RPMI7951 (cell line): ENCODE data around the gene KCNA1. TPM values are rescaled to one million over a fixed set of nuclear protein-coding genes. Genes with fewer than 3 reads are reported as not detected.

Experiments used
- DNase-seq: peaks from one replicate; pipeline ENCODE4 v3.0.0-alpha.2; 2012; ENCODE audit warnings: low read depth
- total RNA-seq: library from RNA; depleted of rRNA; stranded (reverse); fragments of >200 nt; shearing (Covaris generic); gene quantifications from 2 replicates; pipeline ENCODE4 v1.2.3, GENCODE V29; 2014

The KCNA1 gene
- total RNA-seq, 1 experiment from 2014 or later: not detected

DNA sequence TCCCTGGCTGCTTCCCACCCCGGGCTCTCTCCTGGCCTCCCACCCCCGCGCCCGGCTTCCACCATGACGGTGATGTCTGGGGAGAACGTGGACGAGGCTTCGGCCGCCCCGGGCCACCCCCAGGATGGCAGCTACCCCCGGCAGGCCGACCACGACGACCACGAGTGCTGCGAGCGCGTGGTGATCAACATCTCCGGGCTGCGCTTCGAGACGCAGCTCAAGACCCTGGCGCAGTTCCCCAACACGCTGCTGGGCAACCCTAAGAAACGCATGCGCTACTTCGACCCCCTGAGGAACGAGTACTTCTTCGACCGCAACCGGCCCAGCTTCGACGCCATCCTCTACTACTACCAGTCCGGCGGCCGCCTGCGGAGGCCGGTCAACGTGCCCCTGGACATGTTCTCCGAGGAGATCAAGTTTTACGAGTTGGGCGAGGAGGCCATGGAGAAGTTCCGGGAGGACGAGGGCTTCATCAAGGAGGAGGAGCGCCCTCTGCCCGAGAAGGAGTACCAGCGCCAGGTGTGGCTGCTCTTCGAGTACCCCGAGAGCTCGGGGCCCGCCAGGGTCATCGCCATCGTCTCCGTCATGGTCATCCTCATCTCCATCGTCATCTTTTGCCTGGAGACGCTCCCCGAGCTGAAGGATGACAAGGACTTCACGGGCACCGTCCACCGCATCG is 1.8 kb downstream of the KCNA1 start:
- no peak for DNase-seq

DNA sequence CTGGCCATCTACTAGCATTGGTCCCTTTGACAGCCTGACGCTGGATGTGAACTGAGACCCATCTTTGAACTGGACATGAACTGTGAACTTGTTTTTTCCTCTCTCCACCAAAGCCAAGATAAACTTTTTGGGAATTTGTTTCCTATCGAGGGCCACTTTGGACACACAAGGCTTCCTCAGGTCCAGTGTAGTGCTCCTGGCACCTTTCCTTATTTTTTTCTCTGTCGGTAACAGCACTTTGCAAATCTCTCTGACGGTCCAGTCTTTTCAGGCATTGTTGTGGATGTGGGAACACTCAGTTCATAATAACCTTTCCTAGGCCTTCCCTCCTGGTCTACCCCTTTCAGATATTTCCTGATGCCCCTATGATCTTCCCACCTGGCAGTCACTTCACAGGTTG is 5.0 kb downstream of the KCNA1 start:
- no peak for DNase-seq

DNA sequence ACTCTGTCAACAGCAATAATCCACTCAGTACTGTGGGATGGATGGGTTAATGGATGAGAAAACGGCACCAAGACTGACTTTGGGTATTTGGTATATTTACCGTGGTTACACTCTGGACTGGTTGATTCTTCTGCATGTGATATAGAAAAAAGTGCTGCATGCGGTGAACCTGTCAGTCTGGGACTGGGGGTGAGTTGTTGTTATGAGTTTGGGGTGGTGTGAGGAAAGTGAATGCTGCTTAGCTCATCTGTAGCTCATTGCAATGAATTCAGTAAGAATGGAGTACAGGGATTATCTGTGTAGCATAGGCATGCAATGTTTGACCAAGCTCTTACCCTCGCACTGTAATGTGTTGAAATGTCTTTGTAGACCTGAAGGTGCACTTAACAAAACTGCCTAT is 6.0 kb downstream of the KCNA1 start:
- no peak for DNase-seq

DNA sequence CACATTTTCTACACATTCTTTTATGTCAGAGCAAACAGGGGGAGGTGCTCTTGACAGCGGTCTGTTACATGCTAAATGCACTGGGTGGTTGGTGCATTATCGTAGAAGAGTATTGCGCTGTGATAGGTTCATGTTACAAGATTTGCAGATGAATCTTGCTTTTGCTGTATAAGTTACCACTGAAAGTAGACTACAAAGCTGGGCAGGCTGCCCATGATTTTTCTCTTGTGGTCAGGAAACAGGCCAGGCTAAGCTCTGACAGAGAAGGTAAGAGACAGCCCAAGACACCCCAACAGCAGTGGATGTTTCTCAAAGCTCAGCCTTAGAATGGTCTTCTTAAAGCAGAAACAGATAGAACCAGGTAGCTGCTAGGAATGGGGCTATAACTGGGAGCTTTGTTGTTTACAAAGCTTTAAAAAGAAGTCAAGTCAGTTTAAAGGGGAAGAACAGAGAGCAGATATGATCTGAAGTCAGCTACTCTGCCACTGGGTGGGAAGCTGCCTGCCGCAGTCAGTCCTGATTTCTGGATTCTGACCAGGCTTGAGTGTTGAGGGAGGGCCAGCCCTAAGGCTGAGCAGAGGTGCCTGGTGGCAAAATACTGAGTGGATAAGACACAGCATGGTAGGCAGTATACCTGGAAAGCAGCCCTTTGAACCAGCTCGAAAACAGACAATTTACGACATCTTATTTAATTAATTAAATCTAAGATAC is 9.4 kb downstream of the KCNA1 start:
- DNase-seq: peak; percentile 9

DNA sequence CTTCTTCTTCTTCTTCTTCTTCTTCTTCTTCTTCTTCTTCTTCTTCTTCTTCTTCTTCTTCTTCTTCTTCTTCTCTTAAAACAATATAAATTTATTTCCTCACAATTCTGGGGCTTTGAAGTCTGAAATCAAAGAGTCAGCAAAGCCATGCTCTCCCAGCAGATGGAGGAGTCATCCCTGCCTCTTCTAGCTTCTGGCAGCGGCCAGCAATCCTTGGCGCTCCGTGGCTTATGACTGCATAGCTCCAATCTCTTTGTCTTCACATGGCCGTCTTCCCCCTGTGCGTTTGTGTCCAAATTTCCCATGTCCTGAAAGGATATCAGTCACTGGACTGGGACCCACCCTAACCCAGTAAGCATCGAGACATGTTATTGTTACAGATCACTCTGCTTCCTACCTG is 22.9 kb downstream of the KCNA1 start:
- DNase-seq: no peak

DNA sequence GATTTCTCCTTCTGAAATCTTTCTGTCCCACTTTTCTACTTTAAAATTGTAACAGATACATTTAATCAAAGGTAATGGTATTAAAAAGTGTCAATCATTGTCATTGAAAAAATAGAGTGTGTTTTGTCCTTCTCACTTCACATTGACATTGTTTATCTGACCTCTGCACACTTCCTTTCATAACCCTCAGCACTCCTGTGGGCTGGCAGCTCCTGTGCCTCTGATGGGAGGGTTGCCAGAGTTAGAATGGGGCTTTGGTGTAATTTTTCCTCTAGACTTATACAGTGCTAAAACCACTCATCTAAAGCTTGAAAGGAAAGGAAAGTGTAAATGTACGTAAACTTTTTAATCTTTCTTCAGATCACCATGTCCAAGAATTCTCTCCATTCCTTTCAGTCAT is 23.7 kb downstream of the KCNA1 start:
- no peak for DNase-seq

DNA sequence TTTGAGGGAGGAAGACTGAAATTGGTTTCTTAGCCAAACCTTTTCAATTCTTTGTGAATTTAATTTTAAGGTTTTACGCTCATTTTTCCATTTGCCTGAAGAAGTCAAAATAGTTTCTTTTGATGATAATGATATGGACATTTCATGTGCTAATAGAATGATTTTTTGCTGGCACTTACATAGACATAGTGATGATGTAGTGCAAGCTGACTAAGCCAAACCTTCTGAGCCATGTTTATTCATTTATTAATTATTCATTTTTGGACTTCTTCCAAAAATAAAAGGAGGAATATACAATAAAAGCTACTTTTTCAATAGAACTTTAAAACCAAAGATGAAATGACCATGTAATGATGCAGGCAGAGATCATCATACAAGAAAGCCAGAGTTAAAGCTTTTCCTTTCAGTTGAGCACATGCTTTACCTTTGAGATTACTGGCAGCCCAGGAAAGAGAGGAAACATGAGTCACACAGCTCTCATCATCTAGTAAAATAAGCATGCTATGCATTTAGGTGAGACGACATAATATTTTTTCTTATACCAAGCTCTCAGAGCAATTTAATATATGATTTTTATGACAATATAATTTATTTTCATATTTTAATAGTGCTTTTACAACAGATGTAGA is 24.8 kb downstream of the KCNA1 start:
- DNase-seq: no peak

DNA sequence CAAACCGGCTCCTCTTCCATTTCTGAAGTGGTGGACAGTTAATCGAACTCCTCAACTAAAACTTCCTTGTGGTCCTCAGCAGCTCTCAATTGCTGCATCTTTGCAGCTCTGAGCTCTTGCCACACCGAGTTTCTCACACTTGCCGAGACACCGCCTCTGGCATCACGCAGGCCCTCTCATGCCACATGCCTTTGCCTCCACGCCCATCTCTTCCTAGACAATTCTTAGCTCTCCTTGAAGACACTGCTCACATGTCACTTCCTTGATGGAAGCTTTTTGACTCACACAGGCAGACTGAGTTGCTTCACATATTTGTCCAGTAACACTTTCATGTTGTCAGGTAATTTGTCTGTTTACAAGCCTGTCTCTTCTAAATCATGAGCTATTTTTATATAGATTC is 29.2 kb downstream of the KCNA1 start:
- no peak for DNase-seq

DNA sequence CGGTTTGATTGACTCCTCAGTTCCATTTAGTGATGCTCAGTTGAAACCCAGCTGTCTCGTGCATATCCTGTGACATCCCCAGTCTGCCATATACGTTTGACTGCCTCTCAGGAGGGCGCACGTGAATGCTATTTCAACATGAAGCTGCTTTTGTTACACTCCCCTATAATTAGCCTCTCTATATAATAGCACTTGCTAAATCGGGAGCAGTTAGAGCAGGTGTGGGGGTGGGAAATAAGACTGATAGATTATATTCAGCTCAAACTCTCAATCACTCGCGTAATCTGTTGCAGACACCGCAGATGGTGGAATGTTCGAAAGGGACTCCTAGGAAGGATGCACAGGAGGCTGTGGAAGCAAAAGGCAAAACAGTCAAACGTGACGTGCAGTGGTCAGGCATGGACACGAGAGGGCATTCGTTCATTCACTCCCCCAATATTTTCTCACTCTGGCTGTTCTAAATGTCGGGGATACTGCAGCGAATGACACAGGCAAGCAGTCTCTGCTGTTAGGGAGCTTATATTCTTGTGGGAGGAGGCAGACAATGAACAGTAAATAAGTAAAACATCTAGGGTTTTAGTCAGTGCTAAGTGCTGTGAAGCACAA is 29.8 kb downstream of the KCNA1 start:
- DNase-seq: no peak

DNA sequence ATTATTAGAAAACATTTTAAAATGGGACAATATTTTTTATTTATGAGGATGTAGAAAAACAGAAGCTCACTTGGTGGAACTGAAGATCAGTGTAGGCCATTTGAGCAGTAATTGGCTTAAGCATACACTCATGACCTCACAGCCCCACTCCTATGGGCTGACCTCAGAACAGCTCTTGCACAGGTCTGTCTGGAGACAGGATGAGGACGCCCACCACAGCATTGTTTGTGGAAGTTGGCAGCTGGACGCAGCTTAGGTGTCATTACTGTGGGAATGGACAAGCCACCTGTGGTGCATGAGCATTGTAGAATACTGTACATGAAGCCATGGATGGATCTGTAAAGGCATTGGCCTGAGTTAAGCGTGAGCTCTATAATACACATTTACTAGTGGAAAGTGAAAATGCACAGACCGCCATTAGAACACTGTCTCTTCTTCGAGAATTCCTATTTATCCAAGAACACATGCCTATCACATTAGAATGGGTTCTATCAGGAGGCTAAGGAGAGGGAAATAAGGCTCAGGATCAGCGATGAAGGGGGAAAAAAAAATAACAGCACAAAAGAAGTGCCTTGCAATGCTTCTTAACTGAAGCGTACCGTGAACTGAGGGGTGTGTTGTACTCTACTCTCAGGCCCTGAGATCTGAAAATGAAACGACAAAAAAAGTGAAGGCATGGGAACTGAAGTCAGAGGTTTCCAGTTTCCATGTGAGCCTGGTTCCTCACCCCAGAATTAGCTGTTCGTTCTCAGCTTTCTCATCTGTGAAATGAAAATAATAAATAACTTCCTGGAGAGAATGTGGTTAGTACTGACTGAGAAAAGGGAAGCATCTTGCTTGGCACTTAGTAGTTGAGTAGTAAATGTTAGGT is 33.6 kb downstream of the KCNA1 start:
- DNase-seq: no peak

DNA sequence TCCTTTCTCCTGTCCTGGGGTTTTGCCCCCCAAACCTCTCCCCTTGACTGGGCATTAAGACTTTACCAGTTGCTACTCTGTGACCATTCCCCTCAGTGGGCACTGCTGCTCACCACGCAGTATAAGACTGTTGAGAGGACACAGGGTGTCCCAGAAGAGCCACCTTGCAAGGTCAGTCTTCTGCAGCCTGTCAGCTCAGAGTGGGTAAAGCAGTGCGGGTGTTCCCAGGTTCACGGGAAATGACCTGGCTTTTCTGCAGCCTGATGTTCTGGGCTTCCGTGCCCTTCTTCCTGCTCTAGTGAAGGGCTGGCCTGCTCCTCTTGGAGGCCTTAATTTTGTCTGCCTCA is 34.2 kb downstream of the KCNA1 start:
- no peak for DNase-seq

DNA sequence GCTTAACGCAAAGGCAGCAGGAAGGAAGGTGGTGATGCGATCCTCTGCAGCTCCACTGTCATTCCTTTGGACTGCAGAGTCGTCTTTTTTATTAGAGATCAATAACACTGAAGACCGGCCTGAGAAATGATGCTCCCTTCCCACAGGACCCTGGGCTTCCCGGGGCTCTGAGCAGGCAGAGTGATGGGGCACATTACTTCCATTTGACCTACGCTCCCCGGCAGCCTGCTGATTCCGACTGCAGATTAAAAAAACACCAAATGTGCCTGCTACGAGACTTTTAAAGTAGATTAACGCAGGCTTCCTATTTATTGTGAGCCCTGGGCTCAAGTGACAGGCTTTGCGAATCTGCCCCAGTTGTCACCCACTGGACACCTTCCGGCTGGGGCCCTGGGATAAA is 37.5 kb downstream of the KCNA1 start:
- DNase-seq: no peak

DNA sequence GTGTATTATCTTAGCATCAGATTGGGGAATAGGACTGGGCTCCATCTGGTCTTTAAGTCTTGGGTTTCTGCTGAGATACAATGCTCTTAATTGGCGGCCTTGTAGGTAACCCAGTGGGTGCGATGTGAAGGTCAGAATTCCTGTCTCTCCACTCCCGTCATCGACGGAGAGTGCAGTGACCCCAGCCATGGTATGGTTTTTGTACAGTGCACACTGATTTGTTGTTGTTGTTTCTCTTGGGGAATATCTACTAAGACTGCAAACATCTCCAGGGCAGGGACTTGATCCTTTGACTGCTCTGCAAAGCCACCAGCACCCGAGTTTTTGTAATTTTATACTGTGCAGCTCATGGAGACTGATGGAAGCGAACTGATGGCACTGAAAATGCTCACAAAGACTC is 41.4 kb downstream of the KCNA1 start:
- DNase-seq: no peak

DNA sequence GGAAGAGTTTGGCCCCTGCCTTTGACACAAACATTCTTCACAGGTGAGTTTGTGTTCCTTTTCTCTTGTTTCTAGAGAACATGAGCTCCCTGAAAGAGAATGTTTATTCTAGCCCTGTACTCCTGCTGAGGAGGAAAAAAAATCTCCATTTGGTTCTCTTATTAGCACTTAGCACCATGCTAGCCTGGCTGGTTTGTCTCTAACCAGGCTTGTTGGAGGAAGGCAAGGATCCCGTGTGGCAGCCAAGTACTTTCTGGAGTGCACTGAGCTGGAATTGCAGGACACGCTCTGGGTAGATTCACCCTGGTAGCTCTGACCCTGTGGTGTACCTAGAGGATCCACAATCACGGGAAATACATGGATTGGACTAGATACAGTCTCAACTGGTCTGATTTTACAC is 41.9 kb downstream of the KCNA1 start:
- no peak for DNase-seq

DNA sequence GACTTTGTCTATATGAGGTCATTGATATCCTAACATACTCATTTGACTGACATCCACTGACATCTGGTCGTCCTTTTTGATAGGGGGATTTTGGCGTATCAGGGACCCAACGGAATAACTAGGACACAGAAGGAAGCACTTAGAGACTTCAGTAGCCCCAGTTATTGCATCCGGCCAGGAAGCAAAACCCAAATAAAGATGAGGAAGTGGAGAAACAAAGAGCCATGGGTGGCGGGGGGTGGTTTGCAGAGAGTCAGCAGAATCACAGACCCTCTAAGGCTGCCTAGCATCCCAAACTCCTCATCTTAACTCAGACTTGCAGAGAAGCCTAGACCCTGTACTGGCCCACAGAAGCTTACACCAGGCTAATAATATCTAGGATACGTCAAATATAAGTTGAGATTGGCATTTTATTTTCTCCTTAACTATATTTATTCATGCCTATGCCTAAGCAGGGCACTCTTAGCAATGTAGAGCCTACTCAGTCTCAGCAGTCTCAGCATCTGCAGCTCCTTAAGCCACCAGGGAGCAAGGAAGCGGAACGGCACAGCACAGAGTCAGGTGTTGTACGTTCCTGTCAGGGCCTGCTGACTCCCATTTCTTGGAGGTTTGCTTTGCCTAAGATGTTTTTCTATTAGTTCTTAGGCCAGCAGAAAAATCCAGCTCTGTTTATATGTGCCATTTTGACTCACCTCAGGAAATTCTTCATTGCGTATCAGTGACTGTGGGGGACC is 45.1 kb downstream of the KCNA1 start:
- no peak for DNase-seq

DNA sequence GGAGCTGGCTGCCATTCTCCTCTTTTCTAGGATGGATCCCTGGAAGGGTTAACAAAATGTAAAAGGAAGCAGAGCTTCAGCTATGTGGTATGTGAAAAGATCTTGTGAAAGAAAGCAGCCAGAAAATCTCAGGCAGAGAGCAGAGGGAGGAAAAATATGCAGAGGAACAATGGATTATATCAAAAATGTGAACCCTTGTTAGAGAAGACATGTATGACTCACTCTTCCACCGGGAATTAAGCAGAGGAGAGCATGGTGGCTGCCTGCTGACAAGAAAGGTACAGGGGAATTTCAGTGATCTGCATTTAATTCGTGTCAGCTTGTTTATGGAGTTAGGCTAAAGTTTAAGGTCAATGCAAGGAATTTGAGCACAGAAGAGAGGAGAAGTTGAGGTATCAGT is 46.3 kb downstream of the KCNA1 start:
- no peak for DNase-seq

DNA sequence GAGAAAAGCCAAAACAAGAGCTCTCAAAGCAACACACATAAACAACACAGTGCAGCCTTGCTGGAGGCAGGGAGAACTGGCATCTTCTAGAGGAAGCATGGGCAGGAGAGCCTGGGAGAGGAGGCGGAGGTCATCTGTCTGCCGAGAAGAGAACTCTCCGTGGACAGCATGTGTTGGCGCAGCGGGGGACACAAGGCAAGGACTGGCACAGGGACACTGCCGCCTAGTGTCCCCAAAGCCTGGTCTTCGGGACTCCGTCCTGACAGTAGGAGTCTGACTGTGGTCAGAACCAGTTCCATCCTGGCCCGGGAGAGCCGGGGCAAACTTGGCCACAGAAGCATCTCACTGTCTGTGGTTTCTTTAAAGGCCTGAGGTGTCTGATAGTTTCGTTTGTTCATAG is 47.3 kb downstream of the KCNA1 start:
- DNase-seq: no peak

DNA sequence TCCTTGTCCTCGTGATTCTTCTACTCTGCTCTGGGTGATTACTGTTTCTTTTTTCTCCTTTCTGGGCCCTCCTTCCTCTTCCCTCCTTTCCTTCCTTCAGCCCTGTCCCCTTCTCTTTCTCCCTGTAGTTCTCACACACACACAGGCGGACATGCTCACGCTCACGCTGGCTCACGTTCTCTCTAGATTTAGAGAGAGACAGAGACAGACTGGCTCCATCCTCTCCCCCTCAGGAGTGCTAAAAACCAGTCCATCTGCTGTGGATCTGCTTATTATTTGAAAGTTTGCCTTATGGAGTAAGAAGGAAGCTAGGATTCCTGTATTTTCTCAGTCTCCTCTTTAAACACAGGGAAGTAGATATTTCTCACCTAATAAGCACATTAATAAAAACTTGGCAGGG is 48.1 kb downstream of the KCNA1 start:
- DNase-seq: no peak

DNA sequence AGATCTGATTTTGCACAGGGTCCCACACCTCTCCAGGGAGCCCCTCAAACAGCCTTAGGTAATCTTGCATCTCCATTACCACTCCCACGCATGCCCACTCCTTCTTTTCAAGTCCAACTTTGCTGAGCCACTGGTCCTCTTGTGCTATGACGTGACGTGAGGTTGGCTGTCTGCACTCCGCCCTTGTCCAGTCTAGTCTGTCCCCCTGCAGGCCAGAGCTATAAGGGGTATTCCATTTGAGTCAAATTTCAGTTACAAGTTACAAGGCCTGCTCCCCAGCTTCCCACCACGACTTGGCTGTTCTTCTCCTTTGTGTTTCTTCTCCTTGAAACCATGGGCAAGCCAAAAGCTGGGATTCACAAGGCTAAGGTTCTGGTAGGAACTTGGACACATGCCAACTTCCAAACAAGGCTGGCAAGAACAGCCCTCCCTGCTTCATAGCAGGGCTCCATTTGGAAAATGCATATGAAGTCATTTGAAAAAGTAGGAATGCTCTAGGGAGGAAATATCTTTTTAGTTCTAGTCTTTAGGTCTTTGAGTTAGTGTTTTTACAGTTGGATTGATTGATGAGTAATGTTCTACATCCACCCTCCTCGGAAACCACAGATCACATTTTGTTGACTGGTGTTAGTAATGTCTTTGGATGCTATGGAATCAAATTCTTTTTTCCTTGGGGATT is 49.1 kb downstream of the KCNA1 start:
- DNase-seq: no peak

DNA sequence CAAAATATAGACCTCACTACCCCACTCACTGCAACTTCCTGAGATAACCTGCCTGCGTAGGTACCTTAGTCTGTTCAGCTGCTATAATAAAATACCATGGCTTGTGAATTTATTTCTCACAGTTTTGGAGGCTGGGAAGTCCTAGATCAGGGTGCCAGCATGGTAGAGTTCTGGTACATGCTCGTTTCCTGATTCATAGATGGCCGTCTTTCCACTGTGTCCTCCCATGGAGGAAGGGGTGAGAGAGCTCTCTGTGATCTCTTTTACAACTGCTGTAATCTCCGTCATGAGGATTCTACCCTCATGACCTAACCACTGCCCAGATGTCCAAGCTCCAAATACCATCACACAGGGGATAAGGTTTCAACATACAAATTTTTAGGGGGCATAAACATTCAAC is 49.7 kb downstream of the KCNA1 start:
- no peak for DNase-seq

DNA sequence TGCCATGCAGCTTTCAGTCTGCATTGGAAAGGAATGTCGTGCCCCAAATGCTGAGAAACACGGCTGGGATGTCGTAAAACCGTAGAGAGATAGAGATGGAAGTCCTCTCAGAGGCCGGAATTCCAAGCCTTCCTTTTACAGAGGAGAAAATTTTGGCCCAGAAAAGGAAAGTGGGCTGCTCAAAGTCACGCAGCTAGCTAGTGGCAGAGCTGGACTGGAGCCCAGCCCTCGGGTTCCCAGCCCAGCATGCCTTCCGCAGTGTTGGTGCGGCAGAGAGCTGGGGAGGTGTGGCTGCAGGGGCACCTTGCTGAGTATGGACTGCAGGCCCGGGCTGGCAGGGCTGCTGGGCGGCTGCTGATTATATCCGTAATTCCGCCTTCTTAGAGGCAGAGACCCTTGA is 50.3 kb downstream of the KCNA1 start:
- peak; percentile 10 for DNase-seq
